ENCODE measurements around the gene TXNRD3.

- no peak for TF ChIP-seq CTCF (conservative IDR thresholded peaks at IDR 0.05)
- no peak for TF ChIP-seq EZH2 (IDR thresholded peaks at IDR 0.05; ENCODE audit: low read depth)
These were observed 8.3 kb upstream of the TXNRD3 start for GRCh38 chr3:126663257-126663656.

All from PC-9 (cell line).